ENCODE data around the gene FMN2. TPM values are rescaled to one million over a fixed set of nuclear protein-coding genes. Genes with fewer than 3 reads are reported as not detected.

FMN2 gene
- total RNA-seq (2022; extraction: Qiagen RNA extraction): 3.9 to 5.4 TPM (median 4.2 TPM) in 5 replicates

DNA sequence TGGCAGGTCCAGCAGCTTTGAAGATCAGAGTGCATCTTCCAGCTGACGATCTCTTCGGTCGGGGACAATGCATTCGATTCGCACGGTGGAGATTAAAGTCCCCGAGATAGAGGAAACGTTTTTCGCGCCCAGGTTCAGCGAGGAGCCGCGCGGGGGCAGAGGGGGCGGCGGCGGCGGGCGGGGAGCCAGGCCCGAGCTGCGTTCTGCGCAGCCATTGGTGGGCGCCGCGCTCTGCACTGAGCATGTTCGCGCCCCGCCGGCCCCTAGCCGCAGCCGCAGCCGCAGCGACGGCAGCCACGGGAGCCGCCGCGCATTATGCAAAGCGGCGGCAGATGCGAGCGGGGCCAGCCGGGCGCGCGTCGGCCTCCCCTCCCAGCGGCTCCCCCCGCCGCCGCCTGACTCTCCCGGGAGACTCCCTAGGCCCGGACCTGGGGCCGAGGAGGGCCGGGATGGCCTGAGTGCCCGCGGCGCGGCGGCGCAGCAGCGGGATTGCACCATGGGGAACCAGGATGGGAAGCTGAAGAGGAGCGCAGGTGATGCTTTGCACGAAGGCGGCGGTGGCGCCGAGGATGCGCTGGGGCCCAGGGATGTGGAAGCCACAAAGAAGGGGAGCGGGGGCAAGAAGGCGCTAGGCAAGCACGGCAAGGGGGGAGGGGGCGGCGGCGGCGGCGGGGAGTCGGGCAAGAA lies at the start of gene FMN2:
TSS of gene FMN2 (plus strand) at position 270 of the 687 bp plus-strand sequence. CDS start at position 497, 227 bp downstream.

All from A549 treated with Mapracorat at 1 μM for 4 hours (cell line).